GM23338 (cell line): ENCODE measurements around the gene NXF1.

Experiments
- CREB1 ChIP-seq: fragments of 250-450 bp; sonication (Bioruptor Pico); IDR thresholded peaks from 2 replicates; pipeline ENCODE4 v1.5.0; 2020; ENCODE audit warnings: low read depth, mild to moderate bottlenecking, moderate library complexity
- CTCF ChIP-seq, 2 experiments: fragments of 200-600 bp in 1 of 2; sonication (generic) in 1 of 2; conservative IDR thresholded peaks; 2 replicates each; pipeline versions ENCODE4 v1.5.1 to v1.6.1; 2016 to 2017; ENCODE audit warnings: antibody characterized with exemption in 2 of 2, low read depth in 2 of 2, mild to moderate bottlenecking in 2 of 2, moderate library complexity in 1 of 2
- ETS1 ChIP-seq: IDR thresholded peaks from 2 replicates; pipeline ENCODE4 v1.6.1; 2016; ENCODE audit warnings: antibody characterized with exemption
- EZH2 ChIP-seq: fragments of 200-600 bp; sonication (generic); IDR thresholded peaks from one replicate; pipeline ENCODE4 v1.8.0; 2017; ENCODE audit warnings: antibody characterized with exemption, mild to moderate bottlenecking, low read depth; ENCODE audit not compliant: unreplicated experiment
- EZH2phosphoT487 ChIP-seq: fragments of 200-600 bp; sonication (generic); IDR thresholded peaks from one replicate; pipeline ENCODE4 v1.8.1; 2018; ENCODE audit warnings: antibody characterized with exemption; ENCODE audit not compliant: unreplicated experiment
- JUNB ChIP-seq: IDR thresholded peaks from one replicate; pipeline ENCODE4 v1.6.1; 2016; ENCODE audit warnings: antibody characterized with exemption; ENCODE audit not compliant: unreplicated experiment
- NANOG ChIP-seq: IDR thresholded peaks from 2 replicates; pipeline ENCODE4 v1.6.1; 2016; ENCODE audit warnings: antibody characterized with exemption, borderline replicate concordance
- POLR2AphosphoS5 ChIP-seq: IDR thresholded peaks from 2 replicates; pipeline ENCODE4 v1.6.1; 2016; ENCODE audit warnings: antibody characterized with exemption, low read depth
- REST ChIP-seq: IDR thresholded peaks from one replicate; pipeline ENCODE4 v1.6.1; 2018; ENCODE audit warnings: antibody characterized with exemption; ENCODE audit not compliant: unreplicated experiment
- STAT1 ChIP-seq: IDR thresholded peaks from one replicate; pipeline ENCODE4 v1.6.1; 2016; ENCODE audit warnings: antibody characterized with exemption; ENCODE audit not compliant: unreplicated experiment
- ZNF331 ChIP-seq: fragments of 250-450 bp; sonication (Bioruptor Pico); IDR thresholded peaks from 2 replicates; pipeline ENCODE4 v1.5.0; 2020; ENCODE audit warnings: low read depth, mild to moderate bottlenecking, moderate library complexity

GRCh38 chr11:62789576-62789975, 15.7 kb downstream of the NXF1 start:
- TF ChIP-seq CTCF (conservative IDR thresholded peaks at IDR 0.05; ENCODE audit: low read depth in 2 of 2) (no peak), POLR2AphosphoS5 (no peak), EZH2phosphoT487 (no peak), EZH2 (no peak), NANOG (no peak), ETS1 (no peak), ZNF331 (no peak), CREB1 (CRISPR knock-in tag) (no peak), JUNB (no peak), REST (no peak), STAT1 (no peak)
